Trophoblast cell (in vitro differentiated cells and primary cell): Measurements from ENCODE around the gene OPCML.

Experiments used
- DNase-seq, 2 donors: peaks; one replicate each; pipeline ENCODE4 v3.0.0-alpha.2; 2016
- H2AFZ ChIP-seq: 2 replicates; pipeline ENCODE4 v1.6.1; 2013; ENCODE audit warnings: low read length, moderate library complexity, mild to moderate bottlenecking; ENCODE audit not compliant: insufficient read depth, poor library complexity
- H2AK5ac ChIP-seq: 2 replicates; pipeline ENCODE4 v1.6.1; 2013; ENCODE audit warnings: mild to moderate bottlenecking, low read length
- H2BK120ac ChIP-seq: 2 replicates; pipeline ENCODE4 v1.6.1; 2013; ENCODE audit warnings: low read length, mild to moderate bottlenecking, moderate library complexity; ENCODE audit not compliant: insufficient read depth, poor library complexity
- H2BK12ac ChIP-seq: 2 replicates; pipeline ENCODE4 v1.6.1; 2013; ENCODE audit warnings: mild to moderate bottlenecking, low read length, moderate library complexity
- H2BK5ac ChIP-seq: 2 replicates; pipeline ENCODE4 v1.6.1; 2013; ENCODE audit warnings: low read length, low read depth, moderate library complexity, mild to moderate bottlenecking; ENCODE audit not compliant: poor library complexity
- H3K14ac ChIP-seq: 2 replicates; pipeline ENCODE4 v1.6.1; 2013; ENCODE audit warnings: mild to moderate bottlenecking, low read length
- H3K18ac ChIP-seq: 2 replicates; pipeline ENCODE4 v1.6.1; 2013; ENCODE audit warnings: mild to moderate bottlenecking, low read length
- H3K23ac ChIP-seq: 2 replicates; pipeline ENCODE4 v1.6.1; 2013; ENCODE audit warnings: low read length
- H3K27ac ChIP-seq: 2 replicates; pipeline ENCODE4 v1.5.1; 2013; ENCODE audit warnings: low read depth, mild to moderate bottlenecking, inconsistent platforms, low read length, moderate library complexity
- H3K27me3 ChIP-seq: 2 replicates; pipeline ENCODE4 v1.6.1; 2013; ENCODE audit warnings: inconsistent platforms, mild to moderate bottlenecking, low read length, moderate library complexity; ENCODE audit not compliant: insufficient read depth
- H3K36me3 ChIP-seq, 2 experiments: 1 replicate in 1 of 2; 2 replicates in 1 of 2; pipeline ENCODE4 v1.6.1; 2013; ENCODE audit warnings: low read length in 2 of 2, mild to moderate bottlenecking in 2 of 2, moderate library complexity in 1 of 2; ENCODE audit not compliant: insufficient read depth in 2 of 2, control insufficient read depth in 1 of 2
- H3K4ac ChIP-seq: 2 replicates; pipeline ENCODE4 v1.6.1; 2013; ENCODE audit warnings: low read depth, mild to moderate bottlenecking, low read length, moderate library complexity
- H3K4me1 ChIP-seq, 2 experiments: 1 replicate in 1 of 2; 2 replicates in 1 of 2; pipeline ENCODE4 v1.6.1; 2013; ENCODE audit warnings: low read length in 2 of 2, mild to moderate bottlenecking in 2 of 2, moderate library complexity in 1 of 2; ENCODE audit not compliant: insufficient read depth in 2 of 2, control insufficient read depth in 1 of 2
- H3K4me2 ChIP-seq: 2 replicates; pipeline ENCODE4 v1.6.1; 2013; ENCODE audit warnings: inconsistent platforms, mild to moderate bottlenecking, low read length, moderate library complexity
- H3K4me3 ChIP-seq: 2 replicates; pipeline ENCODE4 v1.5.1; 2013; ENCODE audit warnings: mild to moderate bottlenecking, low read depth, low read length, inconsistent platforms
- H3K79me1 ChIP-seq: one replicate; pipeline ENCODE4 v1.6.1; 2013; ENCODE audit warnings: low read length
- H3K79me2 ChIP-seq: 2 replicates; pipeline ENCODE4 v1.6.1; 2013; ENCODE audit warnings: low read length, mild to moderate bottlenecking; ENCODE audit not compliant: control insufficient read depth, insufficient read depth, poor library complexity
- H3K9ac ChIP-seq: 2 replicates; pipeline ENCODE4 v1.6.1; 2013; ENCODE audit warnings: mild to moderate bottlenecking, low read length
- H3K9me3 ChIP-seq: 2 replicates; pipeline ENCODE4 v1.6.1; 2013; ENCODE audit warnings: low read depth, mild to moderate bottlenecking, control low read depth, inconsistent platforms, low read length; ENCODE audit not compliant: insufficient read depth
- H4K12ac ChIP-seq: 2 replicates; pipeline ENCODE4 v1.6.1; 2013; ENCODE audit warnings: low read depth, mild to moderate bottlenecking, low read length, moderate library complexity
- H4K8ac ChIP-seq: 2 replicates; pipeline ENCODE4 v1.6.1; 2013; ENCODE audit warnings: low read depth, mild to moderate bottlenecking, low read length, moderate library complexity
- H4K91ac ChIP-seq: one replicate; pipeline ENCODE4 v1.6.1; 2013; ENCODE audit warnings: low read depth, mild to moderate bottlenecking, low read length, moderate library complexity
- WGBS: extraction: QIAGEN DNeasy Blood & Tissue Kit; methylation state at CpG from one replicate; pipeline ENCODE4 v1.1.7; 2013; ENCODE audit warnings: missing lambda C conversion rate; ENCODE audit not compliant: insufficient read length, insufficient coverage; ENCODE audit errors: extremely low coverage; 5-methylcytosine and 5-hydroxymethylcytosine counted together

OPCML gene

DNA sequence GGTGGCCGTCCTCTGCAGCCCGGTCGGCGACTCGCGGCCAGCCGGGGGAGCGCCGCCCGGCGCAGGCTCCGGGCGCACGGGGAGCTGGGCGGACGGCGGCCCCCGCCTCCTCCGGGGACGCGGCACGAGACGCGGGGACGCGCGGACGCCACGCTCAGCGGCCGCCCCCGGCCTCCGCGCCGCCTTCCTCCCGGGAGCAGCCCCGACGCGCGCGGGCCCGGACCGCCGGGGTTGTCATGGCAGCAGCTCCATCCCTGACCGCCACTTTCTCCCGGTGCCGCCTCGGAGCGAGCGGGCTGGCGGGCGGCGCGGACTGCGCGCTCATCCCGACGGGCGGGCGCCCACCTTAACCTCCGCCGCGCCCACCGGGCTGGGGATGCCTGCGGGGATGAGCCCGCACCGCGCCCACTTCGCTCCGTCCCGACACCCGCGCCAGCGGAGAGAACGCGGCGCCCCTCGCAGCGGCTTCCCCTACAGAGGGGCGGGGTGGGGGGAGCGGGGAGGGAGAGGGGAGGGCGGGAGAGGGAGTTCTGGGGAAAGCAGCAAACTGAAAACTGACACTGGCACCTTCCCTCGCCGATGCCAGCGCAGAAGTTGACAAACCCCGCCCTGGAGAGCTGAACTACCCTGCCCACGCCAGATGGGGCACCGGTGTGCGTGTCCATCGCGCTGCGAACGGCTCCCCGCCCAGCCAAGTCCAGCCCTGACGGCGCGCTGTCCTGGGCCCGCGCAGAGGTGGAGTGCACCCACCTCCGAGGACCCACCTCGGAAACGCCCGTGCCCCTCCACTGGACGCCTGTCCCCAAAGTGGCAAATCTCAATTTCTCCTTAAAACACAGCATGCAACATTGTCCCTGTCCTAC is 588.4 kb downstream of the OPCML start:
- no peak overlapping the region for H3K9ac ChIP-seq
- H3K4me3 ChIP-seq = peak overlapping the region; percentile 60
- peaks cover 29% of the 10 kb centered on the region for H3K27me3 ChIP-seq
- H3K14ac ChIP-seq = no peak overlapping the region
- H3K9me3 ChIP-seq = peaks cover 2% of the 10 kb centered on the region
- H3K18ac ChIP-seq = no peak overlapping the region
- H2BK5ac ChIP-seq = no peak overlapping the region
- H4K12ac ChIP-seq = no peak overlapping the region
- H3K36me3 ChIP-seq = no peaks in the 10 kb centered on the region
- H3K4me2 ChIP-seq = peak overlapping the region; percentile 82
- H2BK120ac ChIP-seq = no peak overlapping the region
- H3K79me1 ChIP-seq = no peaks in the 10 kb centered on the region
- no peak overlapping the region for H2AFZ ChIP-seq
- H3K4ac ChIP-seq = no peak overlapping the region
- no peak overlapping the region for H2BK12ac ChIP-seq
- H3K79me2 ChIP-seq = no peaks in the 10 kb centered on the region
- no peak overlapping the region for H4K91ac ChIP-seq
- peaks cover 2 to 3% of the 10 kb centered on the region in 2 experiments for H3K4me1 ChIP-seq
- H3K23ac ChIP-seq = no peak overlapping the region
- H2AK5ac ChIP-seq = no peak overlapping the region
- no peak for DNase-seq
- H4K8ac ChIP-seq = no peak overlapping the region
- no CpG with 5 or more reads among the region's 104 CpGs for WGBS
- no peak overlapping the region for H3K27ac ChIP-seq

DNA sequence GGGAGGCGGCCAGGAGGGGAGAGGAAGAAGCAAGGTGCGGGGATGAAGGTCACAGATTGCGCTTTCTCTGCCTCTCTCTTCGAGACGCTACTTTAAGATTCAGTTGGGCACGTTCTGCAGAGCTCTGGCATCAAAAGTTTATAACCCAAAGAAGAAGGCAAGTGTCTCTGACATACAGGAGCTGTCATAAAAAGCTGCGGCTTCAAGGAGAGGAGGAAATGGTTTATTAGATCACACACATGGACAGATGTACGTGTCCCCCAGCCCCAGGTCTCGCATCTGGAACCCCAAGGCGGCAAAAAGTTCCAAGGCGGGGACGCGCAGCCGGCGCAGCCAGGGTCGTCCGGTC is 589.0 kb downstream of the OPCML start:
- Histone ChIP-seq H3K79me2 (no peaks in the 10 kb centered on the region), H3K9me3 (peaks cover 2% of the 10 kb centered on the region), H4K8ac (no peak overlapping the region), H3K27me3 (peaks cover 29% of the 10 kb centered on the region), H2AFZ (no peak overlapping the region), H2BK120ac (no peak overlapping the region), H4K12ac (no peak overlapping the region), H3K4me2 (peak overlapping the region; percentile 82), H2AK5ac (no peak overlapping the region), H3K79me1 (no peaks in the 10 kb centered on the region), H2BK12ac (no peak overlapping the region), H3K4ac (no peak overlapping the region), H2BK5ac (no peak overlapping the region), H3K23ac (no peak overlapping the region), H3K27ac (no peak overlapping the region), H4K91ac (no peak overlapping the region), H3K4me3 (peak overlapping the region; percentile 51), H3K18ac (no peak overlapping the region), H3K9ac (no peak overlapping the region), H3K36me3 (no peaks in the 10 kb centered on the region), H3K4me1 (peaks cover 2 to 3% of the 10 kb centered on the region in 2 experiments), H3K14ac (no peak overlapping the region)
- no CpG with 5 or more reads among the region's 17 CpGs for WGBS
- DNase-seq = no peak

DNA sequence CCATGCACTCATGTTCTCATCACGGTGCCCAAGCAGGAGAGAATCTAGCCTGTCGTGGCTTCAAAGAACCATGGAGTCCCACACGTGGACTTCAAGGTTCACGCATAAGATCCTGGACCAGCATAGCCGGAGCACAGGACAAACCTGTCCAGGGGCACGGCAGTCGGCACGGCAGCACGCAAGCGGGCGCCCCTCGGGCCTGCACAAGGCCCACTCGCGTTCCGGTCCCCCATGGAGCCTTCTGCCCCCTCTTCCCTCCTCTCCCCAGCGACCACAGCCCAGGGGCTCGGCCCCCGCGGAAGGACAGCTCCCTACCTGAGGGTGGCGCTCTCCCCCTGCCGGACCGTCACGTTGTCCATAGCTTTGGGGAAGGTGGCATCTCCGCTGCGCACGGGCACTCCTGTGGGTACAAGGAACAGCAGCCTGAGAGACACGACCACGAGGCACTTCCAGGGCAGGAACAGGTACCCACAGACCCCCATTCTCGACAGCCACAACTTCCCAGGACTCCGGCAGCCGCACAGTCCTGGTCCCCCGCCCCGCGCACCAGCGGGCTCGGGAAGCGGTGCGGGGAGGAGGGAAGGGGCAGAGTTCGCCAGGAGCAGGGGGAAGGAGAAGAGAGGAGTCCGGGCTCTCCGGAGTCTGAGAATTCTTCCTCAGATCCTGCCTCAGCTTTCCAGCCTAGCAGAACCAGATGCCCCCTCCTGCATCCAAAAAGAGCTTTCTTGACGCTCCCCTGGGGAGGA is 589.5 kb downstream of the OPCML start:
- no peak overlapping the region for H3K4me3 ChIP-seq
- no peaks in the 10 kb centered on the region for H3K79me2 ChIP-seq
- H3K23ac ChIP-seq = no peak overlapping the region
- H3K79me1 ChIP-seq = no peaks in the 10 kb centered on the region
- no peak overlapping the region for H4K91ac ChIP-seq
- H3K9me3 ChIP-seq = peaks cover 2% of the 10 kb centered on the region
- H3K27me3 ChIP-seq = peaks cover 29% of the 10 kb centered on the region
- H3K36me3 ChIP-seq = no peaks in the 10 kb centered on the region
- peak overlapping the region; percentile 82 for H3K4me2 ChIP-seq
- no peak overlapping the region for H3K27ac ChIP-seq
- no peak overlapping the region for H2BK12ac ChIP-seq
- no peak overlapping the region for H2AFZ ChIP-seq
- H3K14ac ChIP-seq = no peak overlapping the region
- H3K18ac ChIP-seq = no peak overlapping the region
- H3K9ac ChIP-seq = no peak overlapping the region
- H2BK120ac ChIP-seq = no peak overlapping the region
- H3K4ac ChIP-seq = no peak overlapping the region
- H2AK5ac ChIP-seq = no peak overlapping the region
- no CpG with 5 or more reads among the region's 42 CpGs for WGBS
- no peak overlapping the region for H4K12ac ChIP-seq
- no peak for DNase-seq
- no peak overlapping the region for H4K8ac ChIP-seq
- no peak overlapping the region for H2BK5ac ChIP-seq
- peaks cover 2 to 3% of the 10 kb centered on the region in 2 experiments for H3K4me1 ChIP-seq

DNA sequence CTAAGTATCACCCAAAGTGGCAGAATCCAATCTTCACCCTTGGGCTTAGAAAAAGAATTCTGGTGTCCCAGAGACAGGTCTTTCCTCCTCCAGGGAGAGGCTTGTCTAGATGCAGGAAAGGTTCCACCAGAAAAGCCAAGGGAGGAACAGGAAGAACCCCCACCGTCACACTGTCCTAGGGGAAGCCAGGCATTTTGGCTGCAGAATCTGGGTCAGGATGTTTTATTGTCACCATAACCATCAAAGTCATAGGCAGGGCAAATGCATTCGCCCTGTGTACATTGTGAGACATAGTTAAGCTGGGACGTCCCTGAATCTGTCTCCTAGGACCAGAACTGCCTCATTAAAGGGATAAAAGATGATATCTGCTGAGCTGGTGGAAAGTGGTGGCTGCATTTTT is 590.5 kb downstream of the OPCML start:
- H2BK120ac ChIP-seq = no peak overlapping the region
- no CpG with 5 or more reads among the region's 3 CpGs for WGBS
- H3K4me2 ChIP-seq = no peak overlapping the region
- H3K36me3 ChIP-seq = no peaks in the 10 kb centered on the region
- H3K27ac ChIP-seq = no peak overlapping the region
- H3K4me3 ChIP-seq = no peak overlapping the region
- H3K4me1 ChIP-seq = peaks cover 2 to 6% of the 10 kb centered on the region in 2 experiments
- no peak overlapping the region for H2BK12ac ChIP-seq
- no peak overlapping the region for H3K9ac ChIP-seq
- peaks cover 29% of the 10 kb centered on the region for H3K27me3 ChIP-seq
- DNase-seq = no peak
- no peak overlapping the region for H3K23ac ChIP-seq
- H3K79me2 ChIP-seq = no peaks in the 10 kb centered on the region
- H2AK5ac ChIP-seq = no peak overlapping the region
- no peaks in the 10 kb centered on the region for H3K79me1 ChIP-seq
- no peak overlapping the region for H4K91ac ChIP-seq
- H2AFZ ChIP-seq = no peak overlapping the region
- H3K18ac ChIP-seq = no peak overlapping the region
- H3K4ac ChIP-seq = no peak overlapping the region
- H4K12ac ChIP-seq = no peak overlapping the region
- H4K8ac ChIP-seq = no peak overlapping the region
- H3K14ac ChIP-seq = no peak overlapping the region
- peaks cover 4% of the 10 kb centered on the region for H3K9me3 ChIP-seq
- H2BK5ac ChIP-seq = no peak overlapping the region
